GM12878 (cell line): Measurements from ENCODE around the gene SF3B2. TPM values are rescaled to one million over a fixed set of nuclear protein-coding genes. Genes with fewer than 3 reads are reported as not detected.

Experiments used
- ATAC-seq: fragments of 200-7000 bp; cut with Tn5 transposase; 3 replicates; pipeline ENCODE4 v1.9.1; 2020; ENCODE audit warnings: mild to moderate bottlenecking, moderate library complexity
- BruUV-seq: library from RNA; stranded (reverse); fragments of 400-500 nt; replicated peaks from 2 replicates; lab custom pipeline; 2021; lab: Mats Ljungman, UMichigan
- CTCF ChIA-PET: fragments of 300-600 bp; sonication (Branson Sonifier 250); formaldehyde crosslinking; extraction: SDS; loops from one replicate; lab custom pipeline; 2021; ENCODE audit warnings: inconsistent platforms; lab: Yijun Ruan, JAX
- POLR2A ChIA-PET: fragments of 350-600 bp; formaldehyde crosslinking; extraction: SDS; loops from one replicate; lab custom pipeline; 2021; ENCODE audit warnings: inconsistent platforms; lab: Charles Lee
- RAD21 ChIA-PET: fragments of 300-600 bp; sonication (Branson Sonifier 250); formaldehyde crosslinking; loops from one replicate; lab custom pipeline; 2023; ENCODE audit warnings: antibody characterized with exemption; ENCODE audit not compliant: unreplicated experiment; lab: Charles Lee
- SMC1A ChIA-PET: fragments of 300-600 bp; sonication (Branson Sonifier 250); formaldehyde crosslinking; loops from one replicate; lab custom pipeline; 2023; ENCODE audit not compliant: unreplicated experiment, uncharacterized antibody; lab: Charles Lee
- DNase-seq: peaks from one replicate; pipeline ENCODE4 v3.0.0-alpha.2; 2011; ENCODE audit warnings: low read depth, low spot score
- FAIRE-seq: peaks from 3 replicates; lab custom pipeline; 2011; peaks lifted over from hg19 to GRCh38; lab: Jason Lieb, UNC
- H2AFZ ChIP-seq: 2 replicates; pipeline ENCODE4 v1.6.0; 2011; ENCODE audit warnings: low read depth, low read length, control low read depth; ENCODE audit not compliant: control insufficient read depth
- H3K27ac ChIP-seq: 2 replicates; pipeline ENCODE4 v1.5.1; 2011; ENCODE audit warnings: control low read depth; ENCODE audit not compliant: control insufficient read depth, insufficient read depth
- H3K27me3 ChIP-seq, 2 experiments: replicated peaks in 1 of 2; 2 replicates each; pipeline versions ENCODE4 v1.6.0 to v1.6.1; 2011; ENCODE audit warnings: low read length in 1 of 2; ENCODE audit not compliant: control insufficient read depth in 2 of 2, insufficient read depth in 2 of 2
- H3K36me3 ChIP-seq, 2 experiments: 2 replicates each; pipeline ENCODE4 v1.5.1; 2011; ENCODE audit warnings: low read length in 1 of 2; ENCODE audit not compliant: control insufficient read depth in 2 of 2, insufficient read depth in 2 of 2
- H3K4me1 ChIP-seq: 2 replicates; pipeline ENCODE4 v1.6.1; 2011; ENCODE audit warnings: mild to moderate bottlenecking, low read length, moderate library complexity, mixed read lengths; ENCODE audit not compliant: control insufficient read depth, insufficient read depth
- H3K4me2 ChIP-seq: 2 replicates; pipeline ENCODE4 v1.6.0; 2011; ENCODE audit warnings: control low read depth; ENCODE audit not compliant: control insufficient read depth, insufficient read depth
- H3K4me3 ChIP-seq: fragments of 200-600 bp; sonication (generic); 2 replicates; pipeline ENCODE4 v1.5.1; 2016
- H3K79me2 ChIP-seq: 2 replicates; pipeline ENCODE4 v1.6.0; 2011; ENCODE audit warnings: low read length; ENCODE audit not compliant: control insufficient read depth, insufficient read depth
- H3K9ac ChIP-seq: 2 replicates; pipeline ENCODE4 v1.8.0; 2011; ENCODE audit warnings: low read length, control low read depth, mixed read lengths; ENCODE audit not compliant: control insufficient read depth, insufficient read depth
- H3K9me3 ChIP-seq: replicated peaks from 3 replicates; pipeline ENCODE4 v1.5.1; 2011; ENCODE audit warnings: mild to moderate bottlenecking, low read length; ENCODE audit not compliant: control insufficient read depth, insufficient read depth
- H4K20me1 ChIP-seq: 2 replicates; pipeline ENCODE4 v1.6.0; 2011; ENCODE audit not compliant: control insufficient read depth, insufficient read depth
- CHD1 ChIP-seq: IDR thresholded peaks from 2 replicates; pipeline ENCODE4 v1.6.1; 2012; ENCODE audit warnings: low read depth, low read length, improper control_type of control experiment
- FOS ChIP-seq: IDR thresholded peaks from 3 replicates; pipeline ENCODE4 v1.6.1; 2011; ENCODE audit warnings: borderline replicate concordance; ENCODE audit not compliant: insufficient read length; ENCODE audit errors: extremely low read depth
- IKZF1 ChIP-seq: fragments of 450-650 bp; conservative IDR thresholded peaks from 2 replicates; pipeline ENCODE4 v1.6.1; 2017; ENCODE audit warnings: antibody characterized with exemption, mild to moderate bottlenecking
- MEF2B ChIP-seq: fragments of 450-650 bp; IDR thresholded peaks from 2 replicates; pipeline ENCODE4 v1.6.1; 2018; ENCODE audit warnings: mild to moderate bottlenecking, moderate library complexity; ENCODE audit not compliant: partially characterized antibody, poor library complexity, severe bottlenecking
- RCOR1 ChIP-seq: conservative IDR thresholded peaks from 2 replicates; pipeline ENCODE4 v1.6.1; 2012; ENCODE audit warnings: low read depth, low read length, improper control_type of control experiment
- RUNX3 ChIP-seq: IDR thresholded peaks from 2 replicates; pipeline ENCODE4 v1.6.1; 2012; ENCODE audit warnings: low read length, inconsistent platforms
- SIX5 ChIP-seq: IDR thresholded peaks from 2 replicates; pipeline ENCODE4 v1.6.1; 2011; ENCODE audit warnings: mild to moderate bottlenecking, low read depth, low read length, moderate library complexity; ENCODE audit not compliant: severe bottlenecking
- TAF1 ChIP-seq: IDR thresholded peaks from 2 replicates; pipeline ENCODE4 v1.6.1; 2011; ENCODE audit warnings: mild to moderate bottlenecking, low read depth, low read length, borderline replicate concordance
- TCF7 ChIP-seq: IDR thresholded peaks from 2 replicates; pipeline ENCODE4 v1.6.1; 2014; ENCODE audit warnings: antibody characterized with exemption, borderline replicate concordance
- ZNF622 ChIP-seq: fragments of 450-650 bp; IDR thresholded peaks from 2 replicates; pipeline ENCODE4 v1.6.1; 2017; ENCODE audit warnings: mild to moderate bottlenecking, inconsistent platforms
- WGBS: methylation state at CpG from one replicate; pipeline ENCODE4 v1.1.6; 2016; ENCODE audit warnings: low lambda C conversion rate; ENCODE audit not compliant: insufficient replicate concordance, insufficient coverage; ENCODE audit errors: missing lambda C conversion rate; 5-methylcytosine and 5-hydroxymethylcytosine counted together
- in situ Hi-C: fragments of 300-500 bp; cut with MboI; formaldehyde crosslinking; loops from 9 replicates; pipeline ENCODE4 v1.14.3; 2018; ENCODE audit warnings: mixed read lengths
- intact Hi-C: fragments of 100-400 bp; cut with micrococcal nuclease; formaldehyde crosslinking; loops from one replicate; pipeline ENCODE4 v1.14.2; 2022; ENCODE audit not compliant: unreplicated experiment
- polyA plus RNA-seq, 11 experiments: library from polyadenylated mRNA; depleted of rRNA in 4 of 11; unstranded in 6 of 11; stranded (reverse) in 5 of 11; fragments of >200 nt; fragmentation: Nextera tagmentation in 4 of 11; fragmentation: Illumina TruSeq in 1 of 11; extraction: Ambion mirVana in 4 of 11; extraction: Trizol in 1 of 11; gene quantifications; 1 replicate in 1 of 11; 2 replicates in 10 of 11; pipeline versions ENCODE4 v1.2.1 to v1.2.3, GENCODE V29; 2011 to 2016; ENCODE audit warnings: inconsistent platforms in 2 of 11, missing spikeins in 2 of 11, low read depth in 1 of 11
- total RNA-seq, 4 experiments: library from RNA; depleted of rRNA in 3 of 4; stranded (reverse); fragments of >200 nt in 3 of 4; fragmentation: Illumina TruSeq in 1 of 4; extraction: Trizol in 1 of 4; gene quantifications; 2 replicates each; pipeline versions ENCODE4 v1.2.1 to v1.2.3, GENCODE V29; 2013 to 2021
- TF ChIP-seq, protein P1 (sequence below): fragments of 450-650 bp; formaldehyde crosslinking; IDR thresholded peaks from 2 replicates; pipeline ENCODE4 v1.4.0; 2020; ENCODE audit warnings: mild to moderate bottlenecking, moderate library complexity
- TF ChIP-seq, protein P2 (sequence below): fragments of 450-650 bp; IDR thresholded peaks from 2 replicates; pipeline ENCODE4 v1.6.1; 2017; ENCODE audit warnings: mild to moderate bottlenecking, moderate library complexity

SF3B2 gene
- total and polyA plus RNA-seq, 10 of the 15 experiments (the other 5 are each of a cell fraction or from before 2014, with no cell fraction given): 56.3 to 245 (median 144) TPM

- TF ChIP-seq, protein P1, sequence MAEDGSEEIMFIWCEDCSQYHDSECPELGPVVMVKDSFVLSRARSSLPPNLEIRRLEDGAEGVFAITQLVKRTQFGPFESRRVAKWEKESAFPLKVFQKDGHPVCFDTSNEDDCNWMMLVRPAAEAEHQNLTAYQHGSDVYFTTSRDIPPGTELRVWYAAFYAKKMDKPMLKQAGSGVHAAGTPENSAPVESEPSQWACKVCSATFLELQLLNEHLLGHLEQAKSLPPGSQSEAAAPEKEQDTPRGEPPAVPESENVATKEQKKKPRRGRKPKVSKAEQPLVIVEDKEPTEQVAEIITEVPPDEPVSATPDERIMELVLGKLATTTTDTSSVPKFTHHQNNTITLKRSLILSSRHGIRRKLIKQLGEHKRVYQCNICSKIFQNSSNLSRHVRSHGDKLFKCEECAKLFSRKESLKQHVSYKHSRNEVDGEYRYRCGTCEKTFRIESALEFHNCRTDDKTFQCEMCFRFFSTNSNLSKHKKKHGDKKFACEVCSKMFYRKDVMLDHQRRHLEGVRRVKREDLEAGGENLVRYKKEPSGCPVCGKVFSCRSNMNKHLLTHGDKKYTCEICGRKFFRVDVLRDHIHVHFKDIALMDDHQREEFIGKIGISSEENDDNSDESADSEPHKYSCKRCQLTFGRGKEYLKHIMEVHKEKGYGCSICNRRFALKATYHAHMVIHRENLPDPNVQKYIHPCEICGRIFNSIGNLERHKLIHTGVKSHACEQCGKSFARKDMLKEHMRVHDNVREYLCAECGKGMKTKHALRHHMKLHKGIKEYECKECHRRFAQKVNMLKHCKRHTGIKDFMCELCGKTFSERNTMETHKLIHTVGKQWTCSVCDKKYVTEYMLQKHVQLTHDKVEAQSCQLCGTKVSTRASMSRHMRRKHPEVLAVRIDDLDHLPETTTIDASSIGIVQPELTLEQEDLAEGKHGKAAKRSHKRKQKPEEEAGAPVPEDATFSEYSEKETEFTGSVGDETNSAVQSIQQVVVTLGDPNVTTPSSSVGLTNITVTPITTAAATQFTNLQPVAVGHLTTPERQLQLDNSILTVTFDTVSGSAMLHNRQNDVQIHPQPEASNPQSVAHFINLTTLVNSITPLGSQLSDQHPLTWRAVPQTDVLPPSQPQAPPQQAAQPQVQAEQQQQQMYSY (CRISPR knock-in tag): no peak
- TF ChIP-seq MEF2B: no peak
Observed at GRCh38 chr11:66107600-66108510, 55.7 kb downstream of the SF3B2 start (continued).

DNA sequence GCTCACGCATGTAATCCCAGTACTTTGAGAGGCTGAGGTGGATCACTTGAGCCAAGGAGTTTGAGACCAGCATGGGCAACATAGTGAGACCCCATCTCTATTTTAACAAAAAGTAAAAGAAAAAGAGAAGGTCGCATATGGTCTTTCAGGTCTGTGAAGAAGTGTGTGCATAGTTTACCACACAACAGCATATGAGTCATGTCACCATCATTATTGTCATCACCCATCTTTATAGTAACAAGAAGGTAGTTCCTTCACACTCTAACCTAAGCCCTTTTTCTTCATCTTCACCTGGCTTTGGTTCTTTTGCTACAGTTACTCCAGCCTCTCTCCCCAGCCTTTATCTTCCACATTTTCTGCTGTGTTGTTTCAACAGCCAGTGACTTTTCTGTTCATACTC is 57.1 kb downstream of the SF3B2 start:
- ChIA-PET POLR2A (interaction anchor here (0.7 to 1.7 kb wide), 4 partner anchors 8 to 41 kb away, joined by 3 to 5 read pairs (median 3); no protein-coding TSS in a partner anchor), SMC1A (interaction anchor here (1.0 to 14.6 kb wide), 2 partner anchors 35 to 64 kb away, joined by 7 to 265 read pairs; partner anchors contain the start of gene PACS1), CTCF (interaction anchor here (2.3 to 2.6 kb wide), 2 partner anchors 40 to 65 kb away, joined by 8 to 9 read pairs; no protein-coding TSS in a partner anchor), RAD21 (interaction anchor here (1.0 kb wide), 1 partner anchor 21 kb away, joined by 4 read pairs; no protein-coding TSS in a partner anchor)
- no peak for ATAC-seq
- no peak overlapping the region for H2AFZ ChIP-seq
- no peak overlapping the region for H3K9ac ChIP-seq
- H3K79me2 ChIP-seq: peaks cover 53% of the 10 kb centered on the region
- FAIRE-seq: no peak
- 50% methylated on average over 2 of the region's 2 CpGs for WGBS
- BruUV-seq: no TSS peak
- H3K4me2 ChIP-seq: no peak overlapping the region
- DNase-seq: no peak
- peaks cover 0 to 7% of the 10 kb centered on the region in 2 experiments; a peak in 2 of 4 replicates for H3K36me3 ChIP-seq
- peaks cover 66% of the 10 kb centered on the region for H3K4me1 ChIP-seq
- in situ Hi-C loops: no loop called here
- intact Hi-C loops: no loop called here
- no peak overlapping the region for H3K4me3 ChIP-seq
- no peak overlapping the region for H3K27ac ChIP-seq
- H4K20me1 ChIP-seq: no peaks in the 10 kb centered on the region
- H3K9me3 ChIP-seq: no peaks in the 10 kb centered on the region
- no peaks in the 10 kb centered on the region for H3K27me3 ChIP-seq
- TF ChIP-seq SIX5: no peak
- TF ChIP-seq ZNF622: no peak
- no peak for TF ChIP-seq RCOR1
- TF ChIP-seq, protein P2, sequence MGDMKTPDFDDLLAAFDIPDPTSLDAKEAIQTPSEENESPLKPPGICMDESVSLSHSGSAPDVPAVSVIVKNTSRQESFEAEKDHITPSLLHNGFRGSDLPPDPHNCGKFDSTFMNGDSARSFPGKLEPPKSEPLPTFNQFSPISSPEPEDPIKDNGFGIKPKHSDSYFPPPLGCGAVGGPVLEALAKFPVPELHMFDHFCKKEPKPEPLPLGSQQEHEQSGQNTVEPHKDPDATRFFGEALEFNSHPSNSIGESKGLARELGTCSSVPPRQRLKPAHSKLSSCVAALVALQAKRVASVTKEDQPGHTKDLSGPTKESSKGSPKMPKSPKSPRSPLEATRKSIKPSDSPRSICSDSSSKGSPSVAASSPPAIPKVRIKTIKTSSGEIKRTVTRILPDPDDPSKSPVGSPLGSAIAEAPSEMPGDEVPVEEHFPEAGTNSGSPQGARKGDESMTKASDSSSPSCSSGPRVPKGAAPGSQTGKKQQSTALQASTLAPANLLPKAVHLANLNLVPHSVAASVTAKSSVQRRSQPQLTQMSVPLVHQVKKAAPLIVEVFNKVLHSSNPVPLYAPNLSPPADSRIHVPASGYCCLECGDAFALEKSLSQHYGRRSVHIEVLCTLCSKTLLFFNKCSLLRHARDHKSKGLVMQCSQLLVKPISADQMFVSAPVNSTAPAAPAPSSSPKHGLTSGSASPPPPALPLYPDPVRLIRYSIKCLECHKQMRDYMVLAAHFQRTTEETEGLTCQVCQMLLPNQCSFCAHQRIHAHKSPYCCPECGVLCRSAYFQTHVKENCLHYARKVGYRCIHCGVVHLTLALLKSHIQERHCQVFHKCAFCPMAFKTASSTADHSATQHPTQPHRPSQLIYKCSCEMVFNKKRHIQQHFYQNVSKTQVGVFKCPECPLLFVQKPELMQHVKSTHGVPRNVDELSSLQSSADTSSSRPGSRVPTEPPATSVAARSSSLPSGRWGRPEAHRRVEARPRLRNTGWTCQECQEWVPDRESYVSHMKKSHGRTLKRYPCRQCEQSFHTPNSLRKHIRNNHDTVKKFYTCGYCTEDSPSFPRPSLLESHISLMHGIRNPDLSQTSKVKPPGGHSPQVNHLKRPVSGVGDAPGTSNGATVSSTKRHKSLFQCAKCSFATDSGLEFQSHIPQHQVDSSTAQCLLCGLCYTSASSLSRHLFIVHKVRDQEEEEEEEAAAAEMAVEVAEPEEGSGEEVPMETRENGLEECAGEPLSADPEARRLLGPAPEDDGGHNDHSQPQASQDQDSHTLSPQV: no peak
- no peak for TF ChIP-seq RUNX3
- no peak for TF ChIP-seq TCF7
- TF ChIP-seq FOS: no peak
- no peak for TF ChIP-seq IKZF1
- no peak for TF ChIP-seq TAF1
- no peak for TF ChIP-seq CHD1
